UCSD-AML1 (cell line): ENCODE measurements around the gene SMC1A.
"Not testable (repeated sequence)": the region's sequence is repeated elsewhere in the genome, so short reads cannot be mapped to it uniquely, and the experiment has no call there.

ENCODE experiments used
- DNase-seq: peaks from one replicate; lab custom pipeline; 2025; ENCODE audit not compliant: unreplicated experiment; lab: John Stamatoyannopoulos, UW

The SMC1A gene

GRCh38 chrX:53422861-53423306 lies 430 bp upstream of the SMC1A start, which contains the start of gene RIBC1:
Gene RIBC1, plus strand, starts transcription at chrX:53422873. Its CDS starts 3,404 bp downstream, at chrX:53426277.
- no peak for DNase-seq

GRCh38 chrX:53421772-53422085 lies 725 bp downstream of the SMC1A start:
- no peak for DNase-seq

- no peak for DNase-seq
Observed at GRCh38 chrX:53421125-53421524, 1.3 kb downstream of the SMC1A start.

- DNase-seq = not testable (repeated sequence)
Observed at GRCh38 chrX:53420351-53420750, 2.1 kb downstream of the SMC1A start.

GRCh38 chrX:53412446-53412845 lies 10.0 kb downstream of the SMC1A start:
- DNase-seq = peak; percentile 20

- DNase-seq = no peak
Observed at GRCh38 chrX:53403535-53403934, 18.9 kb downstream of the SMC1A start.

GRCh38 chrX:53398216-53398615 lies 24.2 kb downstream of the SMC1A start:
- no peak for DNase-seq

GRCh38 chrX:53395605-53396298 lies 26.7 kb downstream of the SMC1A start:
- DNase-seq = no peak

- no peak for DNase-seq
Observed at GRCh38 chrX:53383376-53384076, 38.9 kb downstream of the SMC1A start.

- no peak for DNase-seq
Observed at GRCh38 chrX:53379747-53380146, 42.7 kb downstream of the SMC1A start.

- no peak for DNase-seq
Observed at GRCh38 chrX:53379008-53379710, 43.3 kb downstream of the SMC1A start.

- DNase-seq = no peak
Observed at GRCh38 chrX:53377464-53377863, 45.0 kb downstream of the SMC1A start.

- no peak for DNase-seq
Observed at GRCh38 chrX:53376888-53377287, 45.6 kb downstream of the SMC1A start.

- no peak for DNase-seq
Observed at GRCh38 chrX:53374923-53375322, 47.5 kb downstream of the SMC1A start.

GRCh38 chrX:53374222-53374820 lies 48.1 kb downstream of the SMC1A start:
- no peak for DNase-seq

- no peak for DNase-seq
Observed at GRCh38 chrX:53373307-53373706, 49.1 kb downstream of the SMC1A start.

GRCh38 chrX:53366454-53366853 lies 56.0 kb downstream of the SMC1A start:
- not testable (repeated sequence) for DNase-seq

GRCh38 chrX:53362449-53362848 lies 60.0 kb downstream of the SMC1A start:
- DNase-seq = peak; percentile 14

- no peak for DNase-seq
Observed at GRCh38 chrX:53357799-53358530, 64.5 kb downstream of the SMC1A start.

GRCh38 chrX:53356186-53356585 lies 66.3 kb downstream of the SMC1A start:
- DNase-seq = no peak

GRCh38 chrX:53354669-53355068 lies 67.8 kb downstream of the SMC1A start:
- DNase-seq = no peak
